HG02678 (cell line): ENCODE data around the gene AIFM3.
A peak's percentile ranks its signal among the peaks of the same experiment; 100 is the strongest.

Experiments used
- ATAC-seq: cut with Tn5 transposase; IDR thresholded peaks from one replicate; pipeline ENCODE4 v1.9.1; 2021; ENCODE audit warnings: mild to moderate bottlenecking, moderate library complexity; ENCODE audit not compliant: unreplicated experiment

The AIFM3 gene

GRCh38 chr22:20973634-20974286, 6.7 kb downstream of the AIFM3 start:
- no peak for ATAC-seq

DNA sequence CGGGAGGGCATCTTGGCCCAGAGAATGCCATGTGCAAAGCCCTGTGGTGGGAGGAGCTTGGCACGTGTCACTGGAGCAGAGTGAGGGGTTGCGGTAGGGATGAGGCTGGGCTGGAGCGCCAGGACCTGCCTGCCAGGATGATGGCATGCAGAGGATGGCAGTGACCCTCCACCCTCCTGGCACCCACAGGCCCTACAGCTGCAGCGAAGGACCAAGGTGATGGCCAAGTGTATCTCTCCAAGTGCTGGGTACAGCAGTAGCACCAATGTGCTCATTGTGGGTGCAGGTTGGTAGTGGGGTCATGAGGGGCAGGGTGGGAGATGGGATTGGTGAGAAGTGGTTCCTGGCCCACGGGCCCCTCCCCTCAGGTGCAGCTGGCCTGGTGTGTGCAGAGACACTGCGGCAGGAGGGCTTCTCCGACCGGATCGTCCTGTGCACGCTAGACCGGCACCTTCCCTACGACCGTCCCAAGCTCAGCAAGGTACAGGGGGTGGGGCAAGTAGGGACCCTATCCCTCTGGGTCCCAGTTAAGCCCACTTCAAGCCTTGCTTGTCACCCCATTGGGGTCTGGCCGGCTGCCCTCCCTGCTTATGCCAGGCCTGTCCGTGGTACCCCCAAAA, 7.4 kb downstream of the AIFM3 start:
- no peak for ATAC-seq

DNA sequence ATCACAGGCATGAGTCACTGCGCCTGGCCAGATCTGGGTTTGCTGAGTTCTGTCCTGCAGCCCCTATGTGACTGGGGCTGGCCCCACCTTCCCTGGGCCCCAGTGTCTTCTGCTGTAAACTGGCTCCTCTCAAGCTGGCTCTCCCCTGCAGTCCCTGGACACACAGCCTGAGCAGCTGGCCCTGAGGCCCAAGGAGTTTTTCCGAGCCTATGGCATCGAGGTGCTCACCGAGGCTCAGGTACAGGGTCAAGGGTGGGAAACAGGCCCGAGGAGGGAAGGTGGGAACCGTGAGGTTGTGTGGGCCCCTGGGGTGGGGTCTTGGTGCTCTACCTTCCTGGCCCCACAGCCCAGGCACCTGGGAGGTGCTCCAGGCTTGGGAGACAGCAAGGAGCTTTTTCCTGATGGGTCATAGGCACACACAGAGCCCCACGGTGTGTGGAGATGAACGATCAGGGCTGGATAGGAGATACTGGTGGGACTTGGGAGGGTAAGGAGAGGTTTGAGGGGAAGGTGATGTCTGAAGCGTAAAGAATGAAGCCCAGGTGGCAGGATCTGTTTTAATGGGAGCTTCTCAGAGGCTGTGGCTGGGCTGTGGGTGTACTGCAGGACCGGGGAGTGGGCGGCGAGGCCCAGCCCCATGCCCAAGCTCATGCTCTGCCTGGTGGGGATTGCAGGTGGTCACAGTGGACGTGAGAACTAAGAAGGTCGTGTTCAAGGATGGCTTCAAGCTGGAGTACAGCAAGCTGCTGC, 8.7 kb downstream of the AIFM3 start:
- ATAC-seq, result no peak

DNA sequence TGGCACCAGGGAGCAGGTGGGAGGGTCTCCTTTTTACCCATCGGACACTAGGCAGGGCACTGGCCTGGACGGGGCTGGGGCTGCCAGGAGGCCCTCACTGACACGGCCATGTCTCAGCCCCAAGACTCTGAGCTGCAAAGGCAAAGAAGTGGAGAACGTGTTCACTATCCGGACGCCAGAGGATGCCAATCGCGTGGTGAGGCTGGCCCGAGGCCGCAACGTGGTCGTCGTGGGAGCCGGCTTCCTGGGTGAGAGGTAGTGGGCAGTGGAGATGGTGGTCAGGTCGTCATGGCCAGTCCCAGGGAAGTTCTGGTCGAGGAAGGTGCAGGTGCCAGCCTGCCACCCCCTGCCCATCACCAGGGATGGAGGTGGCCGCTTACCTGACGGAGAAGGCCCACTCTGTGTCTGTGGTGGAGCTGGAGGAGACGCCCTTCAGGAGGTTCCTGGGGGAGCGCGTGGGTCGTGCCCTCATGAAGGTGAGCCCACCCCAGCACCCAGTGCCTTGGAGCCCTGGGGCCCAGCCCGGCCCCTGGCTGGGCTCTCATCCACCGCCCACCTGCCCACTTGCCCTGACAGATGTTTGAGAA, 9.3 kb downstream of the AIFM3 start:
- no peak for ATAC-seq

DNA sequence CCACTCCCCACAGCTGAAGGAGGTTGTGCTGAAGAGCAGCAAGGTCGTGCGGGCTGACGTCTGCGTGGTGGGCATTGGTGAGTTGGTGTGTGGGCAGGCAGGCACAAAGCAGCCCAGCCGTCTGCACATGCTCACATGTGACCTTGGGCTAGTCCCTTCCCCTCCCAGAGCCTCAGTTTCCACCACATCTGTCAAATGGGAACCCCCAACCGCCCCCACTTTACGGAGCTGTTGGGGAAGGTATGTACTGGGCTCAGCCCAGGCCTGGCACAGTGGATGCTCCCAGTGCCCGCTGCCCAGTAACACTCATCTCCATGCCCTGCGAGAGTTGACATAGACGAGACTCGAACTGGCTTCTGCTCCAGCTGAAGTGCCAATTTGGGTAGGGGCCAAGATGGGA, 10.0 kb downstream of the AIFM3 start:
- no peak for ATAC-seq

- no peak for ATAC-seq
Measured at GRCh38 chr22:20977516-20978170, 10.6 kb downstream of the AIFM3 start.

DNA sequence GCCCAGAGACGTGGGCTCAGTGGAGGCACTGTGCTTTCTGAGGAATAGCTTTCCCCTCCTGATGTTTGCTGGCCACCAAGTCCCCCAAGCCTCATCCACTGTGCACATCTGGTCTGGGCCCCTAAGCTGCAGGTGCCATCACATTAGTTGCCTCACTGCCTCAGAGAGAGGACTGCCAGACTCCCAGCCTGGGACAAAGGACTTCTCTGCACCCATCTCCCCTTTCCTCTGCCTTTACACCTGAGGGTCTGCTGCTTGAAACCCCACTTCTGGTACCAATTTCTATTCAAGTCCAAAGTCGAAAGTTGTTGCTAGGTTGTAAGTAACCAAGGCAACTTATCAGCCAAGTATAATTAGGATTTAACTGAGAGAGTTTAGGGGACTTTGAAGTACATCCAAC, 11.4 kb downstream of the AIFM3 start:
- ATAC-seq, result no peak

- no peak for ATAC-seq
Measured at GRCh38 chr22:20979243-20979809, 12.3 kb downstream of the AIFM3 start.

DNA sequence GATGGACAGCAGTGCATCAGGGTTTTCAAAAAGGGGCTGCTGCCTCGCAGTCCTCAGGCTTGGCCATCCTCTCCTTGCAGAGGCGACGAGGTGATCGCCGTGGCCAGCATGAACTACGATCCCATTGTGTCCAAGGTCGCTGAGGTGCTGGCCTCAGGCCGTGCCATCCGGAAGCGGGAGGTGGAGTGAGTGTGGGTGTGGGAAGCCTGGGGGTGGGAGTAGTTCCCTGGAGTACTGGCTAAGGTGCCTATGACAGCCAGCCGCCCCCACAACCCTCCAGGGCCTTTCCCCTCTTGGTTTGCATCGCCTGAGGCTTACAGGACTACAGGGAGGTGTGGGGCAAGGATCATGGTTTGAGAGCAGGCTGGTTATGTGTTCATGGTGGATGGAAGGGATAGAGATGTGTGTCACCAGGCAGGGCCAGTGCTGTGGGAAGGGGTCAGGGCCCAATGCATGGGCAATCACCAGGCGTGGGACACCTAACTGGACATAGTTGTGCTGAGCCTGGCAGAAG, 12.9 kb downstream of the AIFM3 start:
- ATAC-seq, result no peak

DNA sequence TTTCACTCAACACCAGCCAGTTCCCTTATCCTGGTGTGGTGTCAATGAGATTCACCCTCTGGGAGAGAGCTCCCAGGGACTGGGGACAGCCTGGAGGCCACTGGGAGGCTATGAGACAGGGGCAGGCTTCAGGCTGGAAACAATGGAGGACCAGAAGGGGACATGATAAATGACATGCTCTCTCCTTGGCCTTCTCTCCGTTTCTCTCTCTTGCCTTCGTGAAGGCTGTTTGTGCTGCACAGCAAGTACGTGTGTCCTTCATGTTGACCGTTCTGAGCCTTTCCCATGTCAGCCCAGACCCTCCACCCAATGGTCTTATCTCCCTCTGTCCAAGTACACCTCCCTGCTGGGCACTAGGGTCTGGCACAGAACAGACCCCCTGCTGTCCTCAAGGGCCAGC, 13.5 kb downstream of the AIFM3 start:
- ATAC-seq, result no peak

DNA sequence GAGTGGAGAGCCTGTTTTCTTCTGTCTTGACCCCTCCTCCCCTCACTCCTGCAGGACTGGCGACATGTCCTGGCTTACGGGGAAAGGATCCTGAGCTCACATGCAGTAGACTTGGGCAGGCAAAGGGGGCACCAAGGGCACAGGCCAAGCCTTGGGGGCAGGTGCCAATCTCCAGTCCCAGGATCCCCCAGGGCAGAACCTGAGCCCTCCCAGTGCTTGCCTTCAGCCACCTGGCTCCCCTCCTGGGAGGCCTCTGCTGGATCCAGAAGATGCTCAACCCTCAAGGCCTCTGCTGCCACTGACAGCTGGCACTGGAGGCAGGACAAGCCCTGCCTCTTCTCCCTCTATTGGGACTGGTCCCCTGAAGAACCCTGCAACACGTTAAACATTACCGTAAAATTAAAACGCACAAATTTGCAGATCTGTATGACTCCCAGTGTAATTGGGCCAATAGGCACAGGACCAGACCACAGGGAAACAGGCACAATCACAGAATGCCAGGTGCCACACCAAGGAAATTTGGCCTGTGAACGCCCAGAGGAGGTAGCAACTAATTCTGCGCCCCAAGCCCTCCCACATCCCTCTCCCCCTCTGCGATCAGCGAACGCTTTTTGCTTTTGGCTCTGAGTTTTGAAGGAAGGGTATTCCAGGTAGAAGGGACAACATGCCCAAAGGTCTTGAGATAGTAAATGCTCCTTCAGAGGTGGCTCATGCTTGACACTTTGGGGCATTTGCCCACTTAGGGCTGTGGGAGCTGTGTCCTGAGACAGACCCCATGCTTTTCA, 14.1 kb downstream of the AIFM3 start:
- ATAC-seq, result no peak

DNA sequence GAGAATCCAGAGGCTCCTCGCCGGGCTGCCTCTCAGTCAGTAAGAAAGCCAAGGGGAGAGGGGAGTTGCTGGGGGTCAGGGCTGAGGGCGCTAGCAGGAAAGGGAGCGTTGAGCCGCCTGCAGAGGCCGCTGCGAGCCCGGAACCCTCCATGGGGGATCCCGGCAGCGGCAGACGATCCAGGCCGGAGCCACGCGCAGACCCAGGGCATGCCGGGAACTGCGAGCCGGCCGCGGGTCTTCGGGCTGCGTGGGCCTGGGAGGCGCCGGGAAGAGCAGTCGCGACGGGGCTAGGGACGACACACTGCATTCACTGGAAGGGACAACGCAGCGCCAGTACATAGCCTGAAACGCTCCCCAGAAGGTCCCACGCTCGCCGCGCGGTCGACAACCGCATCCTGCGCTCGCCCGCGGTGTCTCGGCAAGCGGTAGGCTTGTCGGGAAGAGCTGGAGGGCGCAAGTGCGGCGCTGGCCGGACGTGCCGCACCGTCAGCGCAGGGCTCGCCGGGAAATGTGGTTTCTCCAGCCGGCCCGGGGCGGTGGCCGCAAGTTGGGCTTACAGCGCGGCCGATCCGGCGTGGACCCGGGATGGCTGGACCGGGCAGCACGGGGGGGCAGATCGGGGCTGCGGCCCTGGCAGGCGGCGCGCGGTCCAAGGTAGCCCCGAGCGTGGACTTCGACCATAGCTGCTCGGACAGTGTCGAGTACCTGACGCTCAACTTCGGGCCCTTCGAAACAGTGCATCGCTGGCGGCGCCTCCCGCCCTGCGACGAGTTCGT, 14.9 kb downstream of the AIFM3 start, which contains the start of gene LZTR1:
LZTR1 (plus strand) TSS at position 511 of the 776 bp plus-strand sequence; CDS start at position 586, 75 bp downstream.
- ATAC-seq, result peak; percentile 86

GRCh38 chr22:20982563-20982882, 15.5 kb downstream of the AIFM3 start:
- ATAC-seq, result no peak

- no peak for ATAC-seq
Measured at GRCh38 chr22:20983081-20983771, 16.2 kb downstream of the AIFM3 start.

GRCh38 chr22:20985720-20986119, 18.7 kb downstream of the AIFM3 start:
- ATAC-seq, result no peak

GRCh38 chr22:20986365-20986764, 19.3 kb downstream of the AIFM3 start:
- no peak for ATAC-seq

- ATAC-seq, result no peak
Measured at GRCh38 chr22:20987375-20987774, 20.3 kb downstream of the AIFM3 start.

- ATAC-seq, result no peak
Measured at GRCh38 chr22:20988573-20989322, 21.7 kb downstream of the AIFM3 start.
